Fibroblast of lung (primary cell): ENCODE data around the gene ITPR1.

Experiments
- EZH2 ChIP-seq: IDR thresholded peaks from 2 replicates; pipeline ENCODE4 v1.5.1; 2012; ENCODE audit warnings: low read length, control low read depth, mild to moderate bottlenecking; ENCODE audit errors: missing control alignments
- TF ChIP-seq, protein P1 (sequence below), 2 donors: IDR thresholded peaks in 1 of 2; conservative IDR thresholded peaks in 1 of 2; 1 replicate in 1 of 2; 2 replicates in 1 of 2; pipeline ENCODE4 v1.5.1; 2011 to 2012; ENCODE audit warnings: low read length in 2 of 2, control low read depth in 1 of 2, inconsistent platforms in 1 of 2, low read depth in 1 of 2, mild to moderate bottlenecking in 1 of 2

- TF ChIP-seq, protein P1, sequence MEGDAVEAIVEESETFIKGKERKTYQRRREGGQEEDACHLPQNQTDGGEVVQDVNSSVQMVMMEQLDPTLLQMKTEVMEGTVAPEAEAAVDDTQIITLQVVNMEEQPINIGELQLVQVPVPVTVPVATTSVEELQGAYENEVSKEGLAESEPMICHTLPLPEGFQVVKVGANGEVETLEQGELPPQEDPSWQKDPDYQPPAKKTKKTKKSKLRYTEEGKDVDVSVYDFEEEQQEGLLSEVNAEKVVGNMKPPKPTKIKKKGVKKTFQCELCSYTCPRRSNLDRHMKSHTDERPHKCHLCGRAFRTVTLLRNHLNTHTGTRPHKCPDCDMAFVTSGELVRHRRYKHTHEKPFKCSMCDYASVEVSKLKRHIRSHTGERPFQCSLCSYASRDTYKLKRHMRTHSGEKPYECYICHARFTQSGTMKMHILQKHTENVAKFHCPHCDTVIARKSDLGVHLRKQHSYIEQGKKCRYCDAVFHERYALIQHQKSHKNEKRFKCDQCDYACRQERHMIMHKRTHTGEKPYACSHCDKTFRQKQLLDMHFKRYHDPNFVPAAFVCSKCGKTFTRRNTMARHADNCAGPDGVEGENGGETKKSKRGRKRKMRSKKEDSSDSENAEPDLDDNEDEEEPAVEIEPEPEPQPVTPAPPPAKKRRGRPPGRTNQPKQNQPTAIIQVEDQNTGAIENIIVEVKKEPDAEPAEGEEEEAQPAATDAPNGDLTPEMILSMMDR (conservative IDR thresholded peaks at IDR 0.05 in 1 of 2, IDR thresholded peaks at IDR 0.05 in 1 of 2; ENCODE audit: low read depth in 1 of 2, low read length in 2 of 2) = no peak
- no peak for TF ChIP-seq EZH2
Measured at GRCh38 chr3:4839278-4839677, 346.1 kb downstream of the ITPR1 start.
